Cardiac fibroblast (primary cell): ENCODE results near the gene SETD1A.
A peak's percentile ranks its signal among the peaks of the same experiment; 100 is the strongest.

ENCODE experiments used
- DNase-seq, 2 donors: peaks; one replicate each; pipeline versions ENCODE4 v3.0.0 to v3.0.0-alpha.2; 2010; ENCODE audit warnings: low read depth in 2 of 2
- H3K4me3 ChIP-seq, 2 donors: replicated peaks in 1 of 2; 1 replicate in 1 of 2; 2 replicates in 1 of 2; pipeline ENCODE4 v1.5.1; 2011; ENCODE audit warnings: low read depth in 2 of 2, low read length in 2 of 2, mild to moderate bottlenecking in 2 of 2, moderate library complexity in 1 of 2
- TF ChIP-seq, protein P1 (sequence below): IDR thresholded peaks from one replicate; pipeline ENCODE4 v1.5.1; 2011; ENCODE audit warnings: low read depth, mild to moderate bottlenecking, low read length, inconsistent platforms

SETD1A gene

DNA sequence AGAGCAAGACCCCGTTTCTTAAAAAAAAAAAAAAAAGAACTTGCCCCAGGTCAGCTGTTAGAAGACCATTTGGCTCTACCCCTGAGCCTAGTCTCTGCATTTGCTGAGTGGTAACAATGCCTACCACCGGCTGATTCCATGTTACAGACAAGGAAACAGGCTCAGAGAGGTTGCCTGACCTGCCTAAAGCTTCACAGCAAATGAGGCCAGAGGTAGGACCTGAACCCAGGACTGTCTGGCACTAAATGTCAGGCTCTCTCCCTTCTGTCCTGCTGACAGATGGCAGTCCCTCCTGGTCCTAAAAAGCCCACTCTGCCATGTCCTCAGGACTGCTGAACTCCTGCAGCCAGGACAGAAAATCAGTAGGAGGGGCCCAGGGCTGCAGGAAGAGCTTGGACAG, 47.1 kb downstream of the SETD1A start:
- no peak for DNase-seq
- TF ChIP-seq, protein P1, sequence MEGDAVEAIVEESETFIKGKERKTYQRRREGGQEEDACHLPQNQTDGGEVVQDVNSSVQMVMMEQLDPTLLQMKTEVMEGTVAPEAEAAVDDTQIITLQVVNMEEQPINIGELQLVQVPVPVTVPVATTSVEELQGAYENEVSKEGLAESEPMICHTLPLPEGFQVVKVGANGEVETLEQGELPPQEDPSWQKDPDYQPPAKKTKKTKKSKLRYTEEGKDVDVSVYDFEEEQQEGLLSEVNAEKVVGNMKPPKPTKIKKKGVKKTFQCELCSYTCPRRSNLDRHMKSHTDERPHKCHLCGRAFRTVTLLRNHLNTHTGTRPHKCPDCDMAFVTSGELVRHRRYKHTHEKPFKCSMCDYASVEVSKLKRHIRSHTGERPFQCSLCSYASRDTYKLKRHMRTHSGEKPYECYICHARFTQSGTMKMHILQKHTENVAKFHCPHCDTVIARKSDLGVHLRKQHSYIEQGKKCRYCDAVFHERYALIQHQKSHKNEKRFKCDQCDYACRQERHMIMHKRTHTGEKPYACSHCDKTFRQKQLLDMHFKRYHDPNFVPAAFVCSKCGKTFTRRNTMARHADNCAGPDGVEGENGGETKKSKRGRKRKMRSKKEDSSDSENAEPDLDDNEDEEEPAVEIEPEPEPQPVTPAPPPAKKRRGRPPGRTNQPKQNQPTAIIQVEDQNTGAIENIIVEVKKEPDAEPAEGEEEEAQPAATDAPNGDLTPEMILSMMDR = no peak

DNA sequence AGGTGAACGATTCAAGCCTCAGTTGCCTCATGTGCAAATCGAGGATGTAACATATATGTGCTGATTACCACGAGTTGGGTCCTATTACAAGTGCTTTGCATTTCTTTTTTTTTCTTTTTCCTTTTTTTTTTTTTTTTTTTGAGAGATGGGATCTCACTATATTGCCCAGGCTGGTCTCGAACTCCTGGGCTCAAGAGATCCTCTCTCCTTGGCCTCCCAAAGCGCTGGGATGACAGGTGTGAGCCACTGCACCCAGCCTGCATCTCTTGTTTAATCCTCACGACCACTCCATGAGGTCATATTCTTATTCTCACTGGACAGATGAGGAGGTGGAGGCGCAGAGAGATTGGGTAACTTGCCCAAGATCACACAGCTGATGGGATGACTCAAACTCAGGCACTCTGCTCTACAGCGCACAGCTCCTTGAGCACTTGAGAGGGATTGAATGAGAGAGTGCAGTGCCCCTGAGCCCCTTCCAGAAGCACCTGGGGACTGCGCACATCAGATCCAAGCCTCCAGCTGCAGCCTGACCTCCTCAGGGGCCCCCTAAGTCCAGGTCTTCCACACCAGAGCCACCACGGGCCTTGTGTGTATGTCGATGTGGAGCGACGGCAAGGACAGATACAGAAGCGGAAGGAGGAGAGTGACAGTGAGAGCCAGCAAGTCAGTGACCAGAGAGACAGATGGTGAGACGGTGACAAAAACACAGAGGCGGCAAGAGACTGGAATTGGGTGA, 48.0 kb downstream of the SETD1A start:
- no peak overlapping the region for H3K4me3 ChIP-seq
- peak in 1 of 2 donors; percentile 47 for DNase-seq
- TF ChIP-seq, protein P1 = no peak

More for the DNA sequence above, 47.1 kb downstream of the SETD1A start:
- H3K4me3 ChIP-seq = no peak overlapping the region

DNA sequence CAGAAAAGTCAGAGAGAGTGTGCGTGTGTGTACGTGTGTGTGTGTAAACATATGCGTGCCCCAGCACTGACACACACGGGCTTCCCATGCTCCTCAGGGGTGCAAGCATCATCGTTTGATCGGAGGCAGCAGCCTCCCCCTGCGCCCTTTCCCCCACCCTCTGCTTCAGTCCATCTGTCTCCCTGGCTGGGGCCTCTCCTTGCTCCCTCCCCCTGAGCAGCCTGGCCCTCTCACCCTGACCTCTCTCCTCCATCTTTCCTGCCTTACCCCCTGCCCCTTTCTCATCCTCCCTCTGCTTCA, 48.5 kb downstream of the SETD1A start:
- no peak overlapping the region for H3K4me3 ChIP-seq
- DNase-seq = no peak
- TF ChIP-seq, protein P1 = no peak

DNA sequence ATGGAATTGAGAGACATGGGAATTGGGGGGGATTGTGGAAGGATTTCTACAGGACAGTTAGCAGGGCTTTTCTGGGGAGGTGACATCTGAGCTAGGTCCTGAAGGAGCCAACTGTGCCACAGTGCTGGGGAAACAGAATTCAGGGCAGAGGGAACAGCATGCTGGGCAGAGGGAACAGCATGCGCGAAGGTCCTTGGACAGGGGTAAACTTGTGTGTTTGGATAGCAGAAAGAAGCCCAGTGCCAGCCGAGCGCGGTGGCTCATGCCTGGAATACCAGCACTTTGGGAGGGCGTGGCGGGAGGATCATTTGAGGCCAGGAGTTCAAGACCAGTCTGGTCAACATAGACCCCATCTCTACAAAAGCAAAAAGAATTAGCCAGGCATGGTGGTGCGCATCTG, 49.0 kb downstream of the SETD1A start:
- DNase-seq = no peak
- H3K4me3 ChIP-seq = no peak overlapping the region
- TF ChIP-seq, protein P1 = no peak

DNA sequence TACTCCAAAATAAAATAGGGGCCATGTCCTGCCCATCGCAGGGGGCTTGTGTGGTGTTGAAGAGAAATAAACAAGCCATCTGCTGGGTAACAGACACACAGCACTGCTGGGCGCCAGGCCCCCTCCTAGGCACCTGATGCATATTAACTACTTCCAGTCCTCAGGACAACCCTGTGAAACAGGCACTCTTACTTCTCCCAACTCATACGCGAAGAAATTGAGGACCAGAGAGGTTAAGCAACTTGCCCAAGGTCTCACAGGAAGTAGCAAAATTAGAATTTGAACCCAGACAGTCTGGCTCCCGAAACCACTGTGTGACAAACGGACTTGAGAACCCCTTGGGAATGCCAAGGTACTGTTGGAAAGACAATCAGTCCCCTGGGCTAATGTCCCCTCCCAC, 50.1 kb downstream of the SETD1A start:
- DNase-seq = no peak
- TF ChIP-seq, protein P1 = no peak
- no peak overlapping the region for H3K4me3 ChIP-seq

DNA sequence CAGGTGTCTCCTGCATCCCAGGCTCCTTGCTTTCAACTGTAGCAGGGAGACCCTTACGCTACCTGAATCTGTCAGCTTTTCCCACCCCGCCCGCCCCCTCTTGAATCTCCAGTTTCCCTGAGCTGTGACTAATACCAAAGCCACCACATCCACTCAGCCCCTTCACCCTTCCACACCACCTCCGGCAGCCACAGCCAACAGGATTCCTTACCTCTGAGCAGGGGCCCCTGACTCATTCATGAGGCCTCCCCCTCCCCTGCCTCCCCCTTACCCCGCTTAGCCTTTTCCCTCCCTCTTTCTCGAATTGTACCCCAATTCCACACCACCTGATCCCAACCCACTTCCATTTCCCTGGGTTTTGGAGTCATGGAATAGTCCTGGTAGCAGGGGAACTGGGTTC, 50.6 kb downstream of the SETD1A start:
- peak in 1 of 2 donors; percentile 61 for DNase-seq
- TF ChIP-seq, protein P1 = no peak
- H3K4me3 ChIP-seq = no peak overlapping the region

DNA sequence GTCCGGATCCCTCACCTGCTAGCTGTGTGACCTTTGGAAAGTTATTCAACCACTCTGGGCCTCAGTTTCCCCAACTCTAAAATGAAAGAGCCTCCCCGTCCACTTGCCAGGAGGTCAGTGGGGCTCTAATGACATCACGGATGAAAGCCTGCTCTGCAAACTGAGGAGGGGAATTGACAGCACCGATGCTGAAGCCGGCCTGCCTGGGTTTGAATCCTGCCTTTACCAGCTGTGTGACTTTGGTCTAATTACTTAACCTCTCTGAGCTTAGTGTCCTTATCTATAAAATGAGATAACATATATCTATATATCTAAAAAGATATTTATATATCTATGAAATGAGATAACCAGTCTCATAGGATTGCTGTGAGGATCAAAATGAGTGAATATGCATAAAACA, 51.0 kb downstream of the SETD1A start:
- H3K4me3 ChIP-seq = no peak overlapping the region
- TF ChIP-seq, protein P1 = no peak
- no peak for DNase-seq
